Thoracic aorta (tissue), 2 donors: ENCODE measurements around the gene KIF26B. TPM values are rescaled to one million over a fixed set of nuclear protein-coding genes. Genes with fewer than 3 reads are reported as not detected.

Source experiments
- ATAC-seq: fragments of 150-250 bp; one replicate; pipeline ENCODE4 v1.8.0; 2017; ENCODE audit warnings: low read depth; ENCODE audit not compliant: insufficient number of reproducible peaks, low FRiP score
- DNase-seq: peaks from one replicate; pipeline ENCODE4 v3.0.0-alpha.2; 2020; ENCODE audit warnings: low spot score
- H3K27ac ChIP-seq, 2 donors: fragments of 200-600 bp; sonication (generic); 1 replicate in 1 of 2; 2 replicates in 1 of 2; pipeline ENCODE4 v1.5.1; 2016; ENCODE audit warnings: mild to moderate bottlenecking in 2 of 2, moderate library complexity in 2 of 2
- H3K27me3 ChIP-seq: fragments of 200-600 bp; sonication (generic); replicated peaks from 2 replicates; pipeline ENCODE4 v1.6.0; 2016; ENCODE audit warnings: mild to moderate bottlenecking; ENCODE audit not compliant: insufficient read depth
- H3K36me3 ChIP-seq: fragments of 200-600 bp; sonication (generic); one replicate; pipeline ENCODE4 v1.5.1; 2016
- H3K4me1 ChIP-seq, 2 donors: fragments of 200-600 bp; sonication (generic); 1 replicate in 1 of 2; 2 replicates in 1 of 2; pipeline versions ENCODE4 v1.5.1 to v1.6.0; 2016; ENCODE audit warnings: low read depth in 2 of 2, mild to moderate bottlenecking in 1 of 2; ENCODE audit not compliant: control insufficient read depth in 1 of 2
- H3K4me3 ChIP-seq: fragments of 200-600 bp; sonication (generic); 2 replicates; pipeline ENCODE4 v1.5.1; 2016; ENCODE audit warnings: mild to moderate bottlenecking
- H3K9me3 ChIP-seq: fragments of 200-600 bp; sonication (generic); 2 replicates; pipeline ENCODE4 v1.5.1; 2016
- CTCF ChIP-seq: fragments of 200-600 bp; sonication (generic); IDR thresholded peaks from one replicate; pipeline ENCODE4 v1.5.1; 2019; ENCODE audit warnings: antibody characterized with exemption
- total RNA-seq, 2 donors: library from RNA; depleted of rRNA; stranded (reverse); fragments of >200 nt; gene quantifications; one replicate each; pipeline versions ENCODE4 v1.1.0 to v1.2.3, GENCODE V29; 2016

KIF26B gene
- total RNA-seq, 2 donors from 2014 or later: 0.14 to 0.41 TPM

DNA sequence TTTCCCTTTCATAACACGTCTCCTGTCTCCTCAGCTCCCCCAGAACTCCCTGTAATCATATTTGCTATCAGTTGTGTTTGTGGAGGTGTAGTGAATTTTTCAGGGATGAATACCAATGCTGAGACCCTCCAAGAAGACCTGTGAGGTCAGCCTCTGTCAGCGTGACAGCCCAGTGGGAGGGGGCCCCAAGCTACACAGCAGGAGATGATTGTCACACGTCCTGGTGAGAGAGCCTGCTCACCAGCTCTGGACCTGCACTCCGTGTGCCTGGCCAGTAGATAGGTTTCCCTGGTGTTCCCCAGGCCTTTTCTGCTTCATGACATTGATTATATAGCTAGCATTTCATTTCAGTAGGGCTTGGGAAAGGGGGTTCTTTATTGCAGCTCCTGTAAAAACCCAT lies 421.5 kb downstream of the KIF26B start:
- no peak for ATAC-seq
- Histone ChIP-seq H3K4me3 (no peak overlapping the region), H3K9me3 (no peaks in the 10 kb centered on the region), H3K36me3 (no peaks in the 10 kb centered on the region), H3K27ac (no peak overlapping the region), H3K4me1 (no peaks in the 10 kb centered on the region), H3K27me3 (no peaks in the 10 kb centered on the region)
- no peak for TF ChIP-seq CTCF
- DNase-seq: no peak

- Histone ChIP-seq H3K9me3 (no peaks in the 10 kb centered on the region), H3K27me3 (no peaks in the 10 kb centered on the region), H3K36me3 (no peaks in the 10 kb centered on the region), H3K4me1 (no peaks in the 10 kb centered on the region), H3K4me3 (no peak overlapping the region), H3K27ac (no peak overlapping the region)
- TF ChIP-seq CTCF: no peak
- ATAC-seq (no peak), DNase-seq (no peak)
Observed at GRCh38 chr1:245577191-245578157, 422.7 kb downstream of the KIF26B start.

- H3K9me3 ChIP-seq: no peaks in the 10 kb centered on the region
- DNase-seq (no peak), ATAC-seq (no peak)
- no peak for TF ChIP-seq CTCF
- H3K27me3 ChIP-seq: no peaks in the 10 kb centered on the region
- H3K27ac ChIP-seq: no peak overlapping the region
- no peaks in the 10 kb centered on the region for H3K4me1 ChIP-seq
- H3K4me3 ChIP-seq: no peak overlapping the region
- no peaks in the 10 kb centered on the region for H3K36me3 ChIP-seq
Observed at GRCh38 chr1:245578308-245578707, 423.5 kb downstream of the KIF26B start.

- no peaks in the 10 kb centered on the region for H3K36me3 ChIP-seq
- TF ChIP-seq CTCF: no peak
- no peaks in the 10 kb centered on the region for H3K9me3 ChIP-seq
- DNase-seq (no peak), ATAC-seq (no peak)
- H3K4me1 ChIP-seq: no peaks in the 10 kb centered on the region
- no peaks in the 10 kb centered on the region for H3K27me3 ChIP-seq
- H3K4me3 ChIP-seq: no peak overlapping the region
- H3K27ac ChIP-seq: no peak overlapping the region
Observed at GRCh38 chr1:245578771-245579170, 424.0 kb downstream of the KIF26B start.

- no peaks in the 10 kb centered on the region for H3K27me3 ChIP-seq
- TF ChIP-seq CTCF: no peak
- no peak for DNase-seq
- ATAC-seq: no peak
- no peaks in the 10 kb centered on the region for H3K4me1 ChIP-seq
- H3K4me3 ChIP-seq: no peak overlapping the region
- H3K36me3 ChIP-seq: no peaks in the 10 kb centered on the region
- H3K9me3 ChIP-seq: no peaks in the 10 kb centered on the region
- H3K27ac ChIP-seq: no peak overlapping the region
Observed at GRCh38 chr1:245579881-245580280, 425.1 kb downstream of the KIF26B start.
